Adrenal gland (tissue), 5 donors: Measurements from ENCODE around the gene IRAK3.
"Not testable (repeated sequence)": the region's sequence is repeated elsewhere in the genome, so short reads cannot be mapped to it uniquely, and the experiment has no call there.

Source experiments
- CTCF ChIP-seq, 6 experiments: fragments of 450-650 bp in 4 of 6; fragments of 200-600 bp in 2 of 6; sonication (generic) in 1 of 6; IDR thresholded peaks; 1 replicate in 5 of 6; 2 replicates in 1 of 6; pipeline versions ENCODE4 v1.5.1 to v1.8.0; 2016 to 2021; ENCODE audit warnings: antibody characterized with exemption in 6 of 6, mild to moderate bottlenecking in 2 of 6, moderate library complexity in 1 of 6
- POLR2A ChIP-seq, 2 donors: fragments of 450-650 bp; IDR thresholded peaks; one replicate each; pipeline ENCODE4 v1.6.1; 2017; ENCODE audit warnings: antibody characterized with exemption in 2 of 2, mild to moderate bottlenecking in 2 of 2, moderate library complexity in 1 of 2
- donor health status: DM: no; HTN: no; CAD: no.

- not testable (repeated sequence) for TF ChIP-seq POLR2A, CTCF (IDR thresholded peaks at IDR 0.05)
These were observed 4.2 kb upstream of the IRAK3 start for GRCh38 chr12:66184822-66185221.
